Suppressor macrophage treated with lipopolysaccharide for 4 hours (primary cell): ENCODE measurements around the gene FCER2.
"Not testable (repeated sequence)": the region's sequence is repeated elsewhere in the genome, so short reads cannot be mapped to it uniquely, and the experiment has no call there.

Experiments used
- DNase-seq: peaks from one replicate; pipeline ENCODE4 v3.0.0-alpha.2; 2020

Gene FCER2, protein sequence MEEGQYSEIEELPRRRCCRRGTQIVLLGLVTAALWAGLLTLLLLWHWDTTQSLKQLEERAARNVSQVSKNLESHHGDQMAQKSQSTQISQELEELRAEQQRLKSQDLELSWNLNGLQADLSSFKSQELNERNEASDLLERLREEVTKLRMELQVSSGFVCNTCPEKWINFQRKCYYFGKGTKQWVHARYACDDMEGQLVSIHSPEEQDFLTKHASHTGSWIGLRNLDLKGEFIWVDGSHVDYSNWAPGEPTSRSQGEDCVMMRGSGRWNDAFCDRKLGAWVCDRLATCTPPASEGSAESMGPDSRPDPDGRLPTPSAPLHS

GRCh38 chr19:7701654-7702457 is at the start of gene FCER2:
Gene FCER2, minus strand, starts transcription at chr19:7702131. Its CDS starts 2,371 bp downstream, at chr19:7699760.
- peak; percentile 66 for DNase-seq

- DNase-seq: peak; percentile 86
Observed at GRCh38 chr19:7751157-7751783, 49.3 kb upstream of the FCER2 start.

DNA sequence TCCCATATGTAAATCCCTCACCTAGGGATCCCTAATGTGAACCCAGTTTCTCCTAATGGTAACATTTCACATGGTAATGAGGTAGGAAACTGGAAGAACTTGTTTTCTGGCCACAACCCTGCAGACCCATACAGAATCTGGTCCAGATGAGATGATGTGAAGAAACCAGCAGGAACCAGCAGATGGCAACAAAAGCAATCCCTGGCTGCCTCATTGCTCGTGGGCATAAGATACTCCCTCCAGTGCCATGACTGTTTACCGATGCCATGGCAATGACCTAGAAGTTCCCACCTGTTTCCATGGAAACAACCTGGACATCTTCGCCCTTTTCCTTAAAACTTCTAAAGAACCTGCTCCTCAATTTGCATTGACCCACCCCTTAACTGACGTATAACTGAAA is 46.8 kb upstream of the FCER2 start:
- DNase-seq: peak; percentile 27

- DNase-seq: no peak
Observed at GRCh38 chr19:7748171-7748570, 46.2 kb upstream of the FCER2 start.

DNA sequence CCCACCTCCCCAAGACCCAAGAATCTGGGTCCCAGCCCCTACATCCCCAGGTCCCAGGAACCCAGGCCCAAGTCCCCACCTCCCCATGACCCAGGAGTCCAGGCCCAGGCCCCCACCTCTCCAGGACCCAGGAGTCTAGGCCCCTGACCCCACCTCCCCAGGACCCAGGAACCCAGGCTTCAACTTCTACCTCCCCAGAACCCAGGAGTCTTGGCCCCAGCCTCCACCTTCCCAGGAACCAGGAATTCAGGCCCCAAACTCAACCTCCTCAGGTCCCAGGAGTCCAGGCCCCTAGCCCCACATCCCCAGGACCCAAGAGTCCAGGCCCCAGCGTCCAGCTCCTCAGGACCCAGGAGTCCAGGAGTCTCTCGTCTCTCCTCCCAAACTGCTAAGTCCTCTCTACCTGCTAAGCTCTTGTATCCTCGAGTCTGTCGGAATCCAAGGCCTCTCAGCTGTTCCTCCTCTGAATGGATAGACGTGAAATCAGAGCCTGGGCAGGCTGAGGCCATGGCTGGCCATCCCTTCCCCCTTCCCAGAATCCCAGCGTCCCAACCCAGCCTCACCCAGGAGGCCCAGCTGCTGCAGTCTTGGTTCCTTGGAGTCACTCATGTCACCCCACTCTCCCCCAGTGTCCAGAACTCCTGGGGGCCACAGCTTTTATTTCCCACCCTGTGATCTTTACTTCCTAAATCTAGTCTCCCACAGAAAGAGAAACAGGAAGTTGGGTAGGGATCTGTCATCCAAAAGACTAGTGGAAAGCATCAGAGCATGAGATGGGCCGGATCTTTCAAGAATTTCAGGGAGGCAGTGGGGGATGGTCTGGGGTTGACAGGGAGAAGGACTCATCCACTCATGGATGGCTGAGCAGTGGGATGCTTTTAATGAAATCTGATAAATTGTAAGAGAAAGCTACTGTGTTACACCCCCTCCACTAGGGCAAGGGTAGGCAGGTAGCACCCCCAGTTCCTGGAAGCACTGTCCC is 45.3 kb upstream of the FCER2 start, which contains the start of gene CD209:
Gene CD209 (minus strand): TSS at position 632 of the 982 bp plus-strand sequence. CDS start 23 bp downstream, at position 609.
- peak; percentile 89 for DNase-seq

GRCh38 chr19:7746306-7746705 is 44.4 kb upstream of the FCER2 start:
- not testable (repeated sequence) for DNase-seq

DNA sequence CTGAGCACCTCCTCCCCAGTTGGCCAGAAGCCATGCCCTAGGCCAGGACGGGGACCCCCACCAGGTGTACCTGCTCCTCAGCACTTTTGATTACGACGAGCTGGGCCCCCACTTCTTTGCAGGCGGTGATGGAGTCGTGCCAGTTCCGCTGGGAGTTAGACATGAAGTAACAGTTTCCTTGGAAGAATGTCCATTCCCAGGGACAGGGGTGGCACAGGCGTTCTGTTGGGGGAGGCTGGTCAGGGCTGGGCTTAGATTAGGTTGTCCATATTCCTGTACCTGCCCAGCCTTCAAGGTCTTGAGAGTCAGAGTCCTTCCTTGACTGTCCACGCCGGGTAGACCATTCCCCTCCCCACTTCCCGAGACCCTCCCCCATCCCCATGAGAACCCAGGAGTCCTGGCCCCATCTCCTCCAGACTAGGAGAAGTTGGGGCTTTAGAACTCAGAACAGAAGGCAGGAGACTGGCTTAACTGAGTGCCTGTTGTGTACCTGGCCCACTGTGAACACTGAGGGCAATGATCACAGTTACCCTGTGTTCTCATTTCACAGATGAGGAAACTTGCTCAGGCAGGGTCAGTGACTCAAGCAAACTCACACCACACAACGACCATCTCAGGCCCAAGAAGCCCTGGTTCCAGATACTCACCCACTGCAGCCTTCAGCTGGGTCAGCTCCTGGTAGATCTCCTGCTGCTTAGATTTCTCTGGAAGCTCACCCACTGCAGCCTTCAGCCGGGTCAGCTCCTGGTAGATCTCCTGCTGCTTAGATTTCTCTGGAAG is 43.1 kb upstream of the FCER2 start:
- peak; percentile 38 for DNase-seq

- peak; percentile 33 for DNase-seq
Observed at GRCh38 chr19:7744199-7744786, 42.4 kb upstream of the FCER2 start.

DNA sequence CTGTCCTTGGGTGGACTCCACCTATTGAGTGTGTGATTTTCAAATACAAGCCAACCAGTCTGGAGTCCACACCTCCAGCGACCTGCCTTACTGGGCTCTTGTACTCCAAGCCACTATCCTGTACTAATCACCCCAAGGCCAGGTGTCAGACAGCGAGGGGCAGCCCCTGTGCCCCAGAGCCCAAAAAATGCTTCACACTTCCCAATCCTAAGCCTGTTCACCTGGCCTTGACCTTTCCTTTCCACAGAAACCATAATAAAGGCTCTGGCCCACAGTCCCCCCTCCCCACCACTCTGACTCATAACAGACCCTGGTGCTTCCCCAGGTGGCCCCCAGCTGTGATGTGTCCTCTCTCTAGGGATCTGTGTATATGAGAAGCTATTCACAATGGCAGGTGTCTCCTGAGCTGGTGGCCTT is 41.5 kb upstream of the FCER2 start:
- no peak for DNase-seq

- no peak for DNase-seq
Observed at GRCh38 chr19:7742991-7743390, 41.1 kb upstream of the FCER2 start.

GRCh38 chr19:7742575-7742974 is 40.6 kb upstream of the FCER2 start:
- no peak for DNase-seq

DNA sequence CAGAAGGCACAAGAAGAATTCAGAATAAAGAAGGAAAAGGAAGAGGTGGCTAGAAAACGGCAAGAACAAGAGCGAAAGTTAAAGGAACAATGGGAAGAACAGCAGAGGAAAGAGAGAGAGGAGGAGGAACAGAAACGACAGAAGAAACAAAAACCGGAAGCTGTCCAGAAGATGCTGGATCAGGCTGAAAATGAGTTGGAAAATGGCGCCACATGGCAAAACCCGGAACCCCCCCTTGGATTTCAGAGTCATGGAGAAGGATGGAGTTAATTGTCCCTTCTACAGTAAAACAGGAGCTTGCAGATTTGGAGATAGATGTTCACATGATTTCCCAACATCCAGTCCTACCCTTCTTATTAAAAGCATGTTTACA is 38.7 kb upstream of the FCER2 start:
- peak; percentile 52 for DNase-seq

GRCh38 chr19:7739801-7740681 is 38.1 kb upstream of the FCER2 start:
- DNase-seq: peak; percentile 51

- DNase-seq: no peak
Observed at GRCh38 chr19:7739211-7739755, 37.4 kb upstream of the FCER2 start.

GRCh38 chr19:7738023-7738422 is 36.1 kb upstream of the FCER2 start:
- peak; percentile 59 for DNase-seq

DNA sequence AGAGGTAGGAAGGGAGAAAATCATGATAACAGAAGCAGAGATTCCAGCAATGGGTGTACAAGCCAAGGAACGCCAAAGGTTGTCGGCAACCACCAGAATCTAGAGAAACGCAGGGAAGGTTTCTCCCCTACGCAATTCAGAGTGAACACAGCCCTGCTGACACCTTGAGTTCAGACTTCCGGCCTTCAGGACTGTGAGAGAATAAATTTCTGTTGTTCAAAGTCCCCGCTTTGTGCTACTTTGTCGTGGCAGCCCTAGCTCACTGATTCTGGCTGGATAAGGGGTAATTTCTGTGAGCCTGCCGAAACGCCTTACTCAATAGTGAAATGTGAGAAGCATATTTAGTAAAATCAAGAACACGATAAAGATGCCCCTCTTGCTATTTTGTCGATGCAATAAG is 35.3 kb upstream of the FCER2 start:
- DNase-seq: no peak

DNA sequence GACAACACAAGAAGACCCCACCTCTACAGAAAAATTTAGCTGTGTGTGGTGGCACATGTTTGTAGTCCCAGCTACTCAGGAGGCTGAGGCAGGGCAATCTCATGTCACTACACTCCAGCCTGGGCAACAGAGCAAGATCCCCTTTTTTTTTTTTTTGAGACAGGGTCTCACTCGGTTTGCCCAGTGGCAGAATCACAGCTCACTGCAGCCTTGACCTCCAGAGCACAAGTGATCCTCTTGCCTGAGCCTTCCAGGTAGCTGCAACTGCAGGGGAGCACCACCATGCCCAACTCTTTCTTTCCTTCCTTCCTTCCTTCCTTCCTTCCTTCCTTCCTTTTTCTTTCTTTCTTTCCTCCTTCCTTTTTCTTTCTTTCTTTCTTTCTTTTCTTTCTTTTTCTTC is 34.2 kb upstream of the FCER2 start:
- DNase-seq: no peak

DNA sequence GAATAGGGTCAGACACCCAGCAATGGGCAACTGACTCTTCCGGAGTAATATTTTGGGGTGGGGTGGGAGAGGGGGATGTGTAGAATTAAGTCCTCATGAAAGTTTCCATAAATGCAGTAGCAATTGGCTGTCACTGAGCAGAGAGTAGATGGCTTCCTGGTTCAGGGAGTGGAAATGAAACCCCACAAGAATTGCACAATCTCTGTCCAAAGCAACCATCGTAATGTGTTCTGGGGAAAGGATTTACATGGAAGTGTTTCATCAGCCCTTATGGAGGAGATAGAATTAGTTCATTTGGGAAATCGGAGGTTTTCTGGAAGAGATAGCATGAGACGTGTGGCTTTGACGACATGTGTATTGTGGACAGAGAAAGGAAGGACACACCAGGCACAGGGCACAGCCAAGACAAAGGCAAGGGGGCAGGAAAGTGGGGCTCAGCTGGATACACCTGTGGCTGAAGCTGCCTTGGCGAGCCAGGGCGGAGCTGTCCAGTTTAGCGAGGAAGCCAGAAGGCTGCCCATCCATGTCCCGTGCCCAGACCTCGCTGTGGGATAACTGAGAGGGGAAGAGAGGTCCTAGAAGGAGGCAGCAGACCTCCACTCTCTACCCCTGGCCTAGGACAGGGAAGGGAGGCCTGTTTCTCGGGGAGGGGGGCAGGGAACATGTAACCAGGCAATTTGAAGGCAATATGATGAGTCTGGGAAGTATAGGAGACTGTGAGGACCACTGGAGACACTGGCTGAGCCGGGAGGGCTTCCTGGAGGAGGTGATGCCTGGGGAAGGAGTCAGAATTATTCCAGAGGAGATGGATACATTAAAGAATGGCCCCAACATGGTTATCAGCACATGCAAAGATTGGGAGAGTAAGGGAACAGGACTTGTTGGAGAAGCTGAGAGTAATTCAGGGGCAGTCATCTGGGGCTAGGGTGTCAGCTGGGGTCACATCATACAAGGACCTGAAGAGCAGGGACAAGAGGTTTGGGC is 32.6 kb upstream of the FCER2 start:
- DNase-seq: peak; percentile 92
